ENCODE measurements around the gene STK32B.

GRCh38 chr4:5126231-5126630 is 75.0 kb downstream of the STK32B start:
- TF ChIP-seq CTCF (IDR thresholded peaks at IDR 0.05) (no peak), POLR2A (IDR thresholded peaks at IDR 0.05) (no peak), POLR2AphosphoS5 (IDR thresholded peaks at IDR 0.05) (no peak)

All from upper lobe of left lung (tissue), 4 donors.